GM12878 (cell line): Measurements from ENCODE around the gene ETV6. TPM values are rescaled to one million over a fixed set of nuclear protein-coding genes. Genes with fewer than 3 reads are reported as not detected.

ENCODE experiments used
- ATAC-seq: fragments of 200-7000 bp; cut with Tn5 transposase; 3 replicates; pipeline ENCODE4 v1.9.1; 2020; ENCODE audit warnings: mild to moderate bottlenecking, moderate library complexity
- BruUV-seq: library from RNA; stranded (reverse); fragments of 400-500 nt; replicated peaks from 2 replicates; lab custom pipeline; 2021; lab: Mats Ljungman, UMichigan
- CTCF ChIA-PET: fragments of 300-600 bp; sonication (Branson Sonifier 250); formaldehyde crosslinking; extraction: SDS; loops from one replicate; lab custom pipeline; 2021; ENCODE audit warnings: inconsistent platforms; lab: Yijun Ruan, JAX
- POLR2A ChIA-PET: fragments of 350-600 bp; formaldehyde crosslinking; extraction: SDS; loops from one replicate; lab custom pipeline; 2021; ENCODE audit warnings: inconsistent platforms; lab: Charles Lee
- RAD21 ChIA-PET: fragments of 300-600 bp; sonication (Branson Sonifier 250); formaldehyde crosslinking; loops from one replicate; lab custom pipeline; 2023; ENCODE audit warnings: antibody characterized with exemption; ENCODE audit not compliant: unreplicated experiment; lab: Charles Lee
- SMC1A ChIA-PET: fragments of 300-600 bp; sonication (Branson Sonifier 250); formaldehyde crosslinking; loops from one replicate; lab custom pipeline; 2023; ENCODE audit not compliant: unreplicated experiment, uncharacterized antibody; lab: Charles Lee
- DNase-seq: peaks from one replicate; pipeline ENCODE4 v3.0.0-alpha.2; 2011; ENCODE audit warnings: low read depth, low spot score
- FAIRE-seq: peaks from 3 replicates; lab custom pipeline; 2011; peaks lifted over from hg19 to GRCh38; lab: Jason Lieb, UNC
- H2AFZ ChIP-seq: 2 replicates; pipeline ENCODE4 v1.6.0; 2011; ENCODE audit warnings: low read depth, low read length, control low read depth; ENCODE audit not compliant: control insufficient read depth
- H3K27ac ChIP-seq: 2 replicates; pipeline ENCODE4 v1.5.1; 2011; ENCODE audit warnings: control low read depth; ENCODE audit not compliant: control insufficient read depth, insufficient read depth
- H3K27me3 ChIP-seq, 2 experiments: replicated peaks in 1 of 2; 2 replicates each; pipeline versions ENCODE4 v1.6.0 to v1.6.1; 2011; ENCODE audit warnings: low read length in 1 of 2; ENCODE audit not compliant: control insufficient read depth in 2 of 2, insufficient read depth in 2 of 2
- H3K36me3 ChIP-seq, 2 experiments: 2 replicates each; pipeline ENCODE4 v1.5.1; 2011; ENCODE audit warnings: low read length in 1 of 2; ENCODE audit not compliant: control insufficient read depth in 2 of 2, insufficient read depth in 2 of 2
- H3K4me1 ChIP-seq: 2 replicates; pipeline ENCODE4 v1.6.1; 2011; ENCODE audit warnings: mild to moderate bottlenecking, low read length, moderate library complexity, mixed read lengths; ENCODE audit not compliant: control insufficient read depth, insufficient read depth
- H3K4me2 ChIP-seq: 2 replicates; pipeline ENCODE4 v1.6.0; 2011; ENCODE audit warnings: control low read depth; ENCODE audit not compliant: control insufficient read depth, insufficient read depth
- H3K4me3 ChIP-seq: fragments of 200-600 bp; sonication (generic); 2 replicates; pipeline ENCODE4 v1.5.1; 2016
- H3K79me2 ChIP-seq: 2 replicates; pipeline ENCODE4 v1.6.0; 2011; ENCODE audit warnings: low read length; ENCODE audit not compliant: control insufficient read depth, insufficient read depth
- H3K9ac ChIP-seq: 2 replicates; pipeline ENCODE4 v1.8.0; 2011; ENCODE audit warnings: low read length, control low read depth, mixed read lengths; ENCODE audit not compliant: control insufficient read depth, insufficient read depth
- H3K9me3 ChIP-seq: replicated peaks from 3 replicates; pipeline ENCODE4 v1.5.1; 2011; ENCODE audit warnings: mild to moderate bottlenecking, low read length; ENCODE audit not compliant: control insufficient read depth, insufficient read depth
- H4K20me1 ChIP-seq: 2 replicates; pipeline ENCODE4 v1.6.0; 2011; ENCODE audit not compliant: control insufficient read depth, insufficient read depth
- HSF1 ChIP-seq: fragments of 150-350 bp; IDR thresholded peaks from 2 replicates; pipeline ENCODE4 v1.6.1; 2014; ENCODE audit warnings: mild to moderate bottlenecking, low read depth, low read length
- NR2C2 ChIP-seq: IDR thresholded peaks from 2 replicates; pipeline ENCODE4 v1.6.1; 2011; ENCODE audit warnings: borderline replicate concordance, low read depth; ENCODE audit not compliant: control insufficient read depth, insufficient read length
- RAD51 ChIP-seq: fragments of 450-650 bp; IDR thresholded peaks from 2 replicates; pipeline ENCODE4 v1.6.1; 2016; ENCODE audit warnings: moderate library complexity, mild to moderate bottlenecking, inconsistent platforms
- SMAD5 ChIP-seq: IDR thresholded peaks from 2 replicates; pipeline ENCODE4 v1.6.1; 2016; ENCODE audit warnings: antibody characterized with exemption, low read depth
- WGBS: methylation state at CpG from one replicate; pipeline ENCODE4 v1.1.6; 2016; ENCODE audit warnings: low lambda C conversion rate; ENCODE audit not compliant: insufficient replicate concordance, insufficient coverage; ENCODE audit errors: missing lambda C conversion rate; 5-methylcytosine and 5-hydroxymethylcytosine counted together
- in situ Hi-C: fragments of 300-500 bp; cut with MboI; formaldehyde crosslinking; loops from 9 replicates; pipeline ENCODE4 v1.14.3; 2018; ENCODE audit warnings: mixed read lengths
- intact Hi-C: fragments of 100-400 bp; cut with micrococcal nuclease; formaldehyde crosslinking; loops from one replicate; pipeline ENCODE4 v1.14.2; 2022; ENCODE audit not compliant: unreplicated experiment
- polyA plus RNA-seq, 11 experiments: library from polyadenylated mRNA; depleted of rRNA in 4 of 11; unstranded in 6 of 11; stranded (reverse) in 5 of 11; fragments of >200 nt; fragmentation: Nextera tagmentation in 4 of 11; fragmentation: Illumina TruSeq in 1 of 11; extraction: Ambion mirVana in 4 of 11; extraction: Trizol in 1 of 11; gene quantifications; 1 replicate in 1 of 11; 2 replicates in 10 of 11; pipeline versions ENCODE4 v1.2.1 to v1.2.3, GENCODE V29; 2011 to 2016; ENCODE audit warnings: inconsistent platforms in 2 of 11, missing spikeins in 2 of 11, low read depth in 1 of 11
- total RNA-seq, 4 experiments: library from RNA; depleted of rRNA in 3 of 4; stranded (reverse); fragments of >200 nt in 3 of 4; fragmentation: Illumina TruSeq in 1 of 4; extraction: Trizol in 1 of 4; gene quantifications; 2 replicates each; pipeline versions ENCODE4 v1.2.1 to v1.2.3, GENCODE V29; 2013 to 2021
- TF ChIP-seq, protein P1 (sequence below): IDR thresholded peaks from 2 replicates; pipeline ENCODE4 v1.6.1; 2011; ENCODE audit warnings: borderline replicate concordance, low read depth, mild to moderate bottlenecking, moderate library complexity, low read length; ENCODE audit not compliant: insufficient read depth, poor library complexity, severe bottlenecking
- TF ChIP-seq, protein P2 (sequence below): fragments of 450-650 bp; IDR thresholded peaks from 2 replicates; pipeline ENCODE4 v1.6.1; 2016; ENCODE audit warnings: mild to moderate bottlenecking, moderate library complexity, borderline replicate concordance
- TF ChIP-seq, protein P3 (sequence below): fragments of 450-650 bp; IDR thresholded peaks from 2 replicates; pipeline ENCODE4 v1.6.1; 2017; ENCODE audit warnings: mild to moderate bottlenecking, low read depth, inconsistent platforms; ENCODE audit not compliant: poor library complexity, severe bottlenecking

ETV6 gene
- total and polyA plus RNA-seq, 10 of the 15 experiments (the other 5 are each of a cell fraction or from before 2014, with no cell fraction given), result 6.6 to 74.8 (median 24.6) TPM

GRCh38 chr12:11787933-11788849 lies 138.7 kb downstream of the ETV6 start (continued):
- TF ChIP-seq, protein P1, sequence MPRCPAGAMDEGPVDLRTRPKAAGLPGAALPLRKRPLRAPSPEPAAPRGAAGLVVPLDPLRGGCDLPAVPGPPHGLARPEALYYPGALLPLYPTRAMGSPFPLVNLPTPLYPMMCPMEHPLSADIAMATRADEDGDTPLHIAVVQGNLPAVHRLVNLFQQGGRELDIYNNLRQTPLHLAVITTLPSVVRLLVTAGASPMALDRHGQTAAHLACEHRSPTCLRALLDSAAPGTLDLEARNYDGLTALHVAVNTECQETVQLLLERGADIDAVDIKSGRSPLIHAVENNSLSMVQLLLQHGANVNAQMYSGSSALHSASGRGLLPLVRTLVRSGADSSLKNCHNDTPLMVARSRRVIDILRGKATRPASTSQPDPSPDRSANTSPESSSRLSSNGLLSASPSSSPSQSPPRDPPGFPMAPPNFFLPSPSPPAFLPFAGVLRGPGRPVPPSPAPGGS, result no peak

- DNase-seq, result no peak
- Histone ChIP-seq H3K9ac (no peak overlapping the region), H3K36me3 (peaks cover 6 to 32% of the 10 kb centered on the region in 2 experiments), H4K20me1 (no peaks in the 10 kb centered on the region), H3K4me1 (peaks cover 9% of the 10 kb centered on the region; the same call in 1 of the 2 replicates), H2AFZ (no peak overlapping the region), H3K27me3 (no peaks in the 10 kb centered on the region), H3K27ac (no peak overlapping the region), H3K79me2 (peaks cover 51% of the 10 kb centered on the region), H3K4me2 (no peak overlapping the region), H3K4me3 (no peak overlapping the region), H3K9me3 (peaks cover 3% of the 10 kb centered on the region; the same call in 1 of the 3 replicates)
- no peak; the same call in 2 of the 3 replicates for ATAC-seq
- POLR2A ChIA-PET, result interaction anchor here (0.6 to 2.7 kb wide), 2 partner anchors 16 to 83 kb away, joined by 4 to 8 read pairs; no protein-coding TSS in a partner anchor
- intact Hi-C loops (no loop called here), in situ Hi-C loops (no loop called here)
- no TSS peak for BruUV-seq
- SMC1A ChIA-PET, result interaction anchor here (0.7 to 14.2 kb wide), 8 partner anchors 8 to 67 kb away, joined by 3 to 117 read pairs (median 3); no protein-coding TSS in a partner anchor
- WGBS, result 83% methylated on average over 14 of the region's 14 CpGs
- RAD21 ChIA-PET, result interaction anchor here (1.1 kb wide), 1 partner anchor 14 kb away, joined by 3 read pairs; no protein-coding TSS in a partner anchor
- FAIRE-seq, result no peak
- CTCF ChIA-PET, result interaction anchor here (1.3 kb wide), 1 partner anchor 215 kb away, joined by 3 read pairs; no protein-coding TSS in a partner anchor
- no peak for TF ChIP-seq HSF1
- TF ChIP-seq, protein P2, sequence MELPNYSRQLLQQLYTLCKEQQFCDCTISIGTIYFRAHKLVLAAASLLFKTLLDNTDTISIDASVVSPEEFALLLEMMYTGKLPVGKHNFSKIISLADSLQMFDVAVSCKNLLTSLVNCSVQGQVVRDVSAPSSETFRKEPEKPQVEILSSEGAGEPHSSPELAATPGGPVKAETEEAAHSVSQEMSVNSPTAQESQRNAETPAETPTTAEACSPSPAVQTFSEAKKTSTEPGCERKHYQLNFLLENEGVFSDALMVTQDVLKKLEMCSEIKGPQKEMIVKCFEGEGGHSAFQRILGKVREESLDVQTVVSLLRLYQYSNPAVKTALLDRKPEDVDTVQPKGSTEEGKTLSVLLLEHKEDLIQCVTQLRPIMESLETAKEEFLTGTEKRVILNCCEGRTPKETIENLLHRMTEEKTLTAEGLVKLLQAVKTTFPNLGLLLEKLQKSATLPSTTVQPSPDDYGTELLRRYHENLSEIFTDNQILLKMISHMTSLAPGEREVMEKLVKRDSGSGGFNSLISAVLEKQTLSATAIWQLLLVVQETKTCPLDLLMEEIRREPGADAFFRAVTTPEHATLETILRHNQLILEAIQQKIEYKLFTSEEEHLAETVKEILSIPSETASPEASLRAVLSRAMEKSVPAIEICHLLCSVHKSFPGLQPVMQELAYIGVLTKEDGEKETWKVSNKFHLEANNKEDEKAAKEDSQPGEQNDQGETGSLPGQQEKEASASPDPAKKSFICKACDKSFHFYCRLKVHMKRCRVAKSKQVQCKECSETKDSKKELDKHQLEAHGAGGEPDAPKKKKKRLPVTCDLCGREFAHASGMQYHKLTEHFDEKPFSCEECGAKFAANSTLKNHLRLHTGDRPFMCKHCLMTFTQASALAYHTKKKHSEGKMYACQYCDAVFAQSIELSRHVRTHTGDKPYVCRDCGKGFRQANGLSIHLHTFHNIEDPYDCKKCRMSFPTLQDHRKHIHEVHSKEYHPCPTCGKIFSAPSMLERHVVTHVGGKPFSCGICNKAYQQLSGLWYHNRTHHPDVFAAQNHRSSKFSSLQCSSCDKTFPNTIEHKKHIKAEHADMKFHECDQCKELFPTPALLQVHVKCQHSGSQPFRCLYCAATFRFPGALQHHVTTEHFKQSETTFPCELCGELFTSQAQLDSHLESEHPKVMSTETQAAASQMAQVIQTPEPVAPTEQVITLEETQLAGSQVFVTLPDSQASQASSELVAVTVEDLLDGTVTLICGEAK, result no peak
- no peak for TF ChIP-seq SMAD5
- TF ChIP-seq, protein P3, sequence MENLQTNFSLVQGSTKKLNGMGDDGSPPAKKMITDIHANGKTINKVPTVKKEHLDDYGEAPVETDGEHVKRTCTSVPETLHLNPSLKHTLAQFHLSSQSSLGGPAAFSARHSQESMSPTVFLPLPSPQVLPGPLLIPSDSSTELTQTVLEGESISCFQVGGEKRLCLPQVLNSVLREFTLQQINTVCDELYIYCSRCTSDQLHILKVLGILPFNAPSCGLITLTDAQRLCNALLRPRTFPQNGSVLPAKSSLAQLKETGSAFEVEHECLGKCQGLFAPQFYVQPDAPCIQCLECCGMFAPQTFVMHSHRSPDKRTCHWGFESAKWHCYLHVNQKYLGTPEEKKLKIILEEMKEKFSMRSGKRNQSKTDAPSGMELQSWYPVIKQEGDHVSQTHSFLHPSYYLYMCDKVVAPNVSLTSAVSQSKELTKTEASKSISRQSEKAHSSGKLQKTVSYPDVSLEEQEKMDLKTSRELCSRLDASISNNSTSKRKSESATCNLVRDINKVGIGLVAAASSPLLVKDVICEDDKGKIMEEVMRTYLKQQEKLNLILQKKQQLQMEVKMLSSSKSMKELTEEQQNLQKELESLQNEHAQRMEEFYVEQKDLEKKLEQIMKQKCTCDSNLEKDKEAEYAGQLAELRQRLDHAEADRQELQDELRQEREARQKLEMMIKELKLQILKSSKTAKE, result no peak
- TF ChIP-seq NR2C2, result no peak
- TF ChIP-seq RAD51, result no peak
Measured at GRCh38 chr12:11793921-11794710, 144.6 kb downstream of the ETV6 start.
